ENCODE data around the gene KIAA1549.

Gene KIAA1549

GRCh38 chr7:139011373-139011772 lies 30.2 kb upstream of the KIAA1549 start:
- TF ChIP-seq, protein P1, sequence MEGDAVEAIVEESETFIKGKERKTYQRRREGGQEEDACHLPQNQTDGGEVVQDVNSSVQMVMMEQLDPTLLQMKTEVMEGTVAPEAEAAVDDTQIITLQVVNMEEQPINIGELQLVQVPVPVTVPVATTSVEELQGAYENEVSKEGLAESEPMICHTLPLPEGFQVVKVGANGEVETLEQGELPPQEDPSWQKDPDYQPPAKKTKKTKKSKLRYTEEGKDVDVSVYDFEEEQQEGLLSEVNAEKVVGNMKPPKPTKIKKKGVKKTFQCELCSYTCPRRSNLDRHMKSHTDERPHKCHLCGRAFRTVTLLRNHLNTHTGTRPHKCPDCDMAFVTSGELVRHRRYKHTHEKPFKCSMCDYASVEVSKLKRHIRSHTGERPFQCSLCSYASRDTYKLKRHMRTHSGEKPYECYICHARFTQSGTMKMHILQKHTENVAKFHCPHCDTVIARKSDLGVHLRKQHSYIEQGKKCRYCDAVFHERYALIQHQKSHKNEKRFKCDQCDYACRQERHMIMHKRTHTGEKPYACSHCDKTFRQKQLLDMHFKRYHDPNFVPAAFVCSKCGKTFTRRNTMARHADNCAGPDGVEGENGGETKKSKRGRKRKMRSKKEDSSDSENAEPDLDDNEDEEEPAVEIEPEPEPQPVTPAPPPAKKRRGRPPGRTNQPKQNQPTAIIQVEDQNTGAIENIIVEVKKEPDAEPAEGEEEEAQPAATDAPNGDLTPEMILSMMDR (IDR thresholded peaks at IDR 0.05) = no peak

DNA sequence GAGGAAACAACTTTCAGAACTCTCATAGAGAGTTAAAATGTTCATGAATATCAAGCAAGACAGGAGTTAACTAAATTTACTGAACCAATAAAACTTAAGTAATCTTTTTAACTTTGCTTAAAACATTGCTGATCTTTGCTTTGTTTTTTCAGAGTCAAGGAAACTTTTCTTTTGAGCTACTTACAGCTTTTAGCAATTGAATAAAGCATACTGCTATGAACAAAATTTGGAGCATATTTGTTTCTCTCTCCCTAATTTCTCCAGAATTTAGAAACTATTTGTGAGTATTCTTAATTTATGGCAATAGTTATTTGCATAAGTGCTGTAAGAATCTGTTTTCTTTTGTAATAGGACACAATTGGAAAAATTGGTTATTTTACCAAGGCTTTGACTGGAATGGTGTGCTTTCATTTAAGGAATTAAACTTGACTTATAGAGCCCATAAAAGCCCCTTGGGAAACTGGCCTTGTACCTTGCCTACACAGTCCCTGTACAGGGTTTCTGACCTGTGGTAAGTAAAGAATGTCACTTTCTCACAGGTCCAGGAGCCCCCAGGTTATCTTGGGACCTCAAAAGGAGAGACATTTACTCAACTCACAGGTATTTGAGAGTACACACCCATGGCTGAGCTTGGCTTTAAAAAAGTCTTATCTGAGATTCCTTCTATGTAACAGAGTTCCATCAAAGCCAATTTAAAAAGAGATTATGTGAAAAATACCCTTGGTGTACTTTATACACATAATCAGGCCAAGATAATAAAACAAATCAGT lies 23.3 kb upstream of the KIAA1549 start:
- TF ChIP-seq, protein P1 (IDR thresholded peaks at IDR 0.05) = no peak

- TF ChIP-seq, protein P1 (IDR thresholded peaks at IDR 0.05) = no peak
Observed at GRCh38 chr7:138999414-138999813, 18.2 kb upstream of the KIAA1549 start.

GRCh38 chr7:138992052-138992531 lies 10.9 kb upstream of the KIAA1549 start:
- TF ChIP-seq, protein P1 (IDR thresholded peaks at IDR 0.05) = no peak

GRCh38 chr7:138987686-138988085 lies 6.5 kb upstream of the KIAA1549 start:
- TF ChIP-seq, protein P1 (IDR thresholded peaks at IDR 0.05) = no peak

- TF ChIP-seq, protein P1 (IDR thresholded peaks at IDR 0.05) = no peak
Observed at GRCh38 chr7:138982204-138982623, 1.0 kb upstream of the KIAA1549 start.

DNA sequence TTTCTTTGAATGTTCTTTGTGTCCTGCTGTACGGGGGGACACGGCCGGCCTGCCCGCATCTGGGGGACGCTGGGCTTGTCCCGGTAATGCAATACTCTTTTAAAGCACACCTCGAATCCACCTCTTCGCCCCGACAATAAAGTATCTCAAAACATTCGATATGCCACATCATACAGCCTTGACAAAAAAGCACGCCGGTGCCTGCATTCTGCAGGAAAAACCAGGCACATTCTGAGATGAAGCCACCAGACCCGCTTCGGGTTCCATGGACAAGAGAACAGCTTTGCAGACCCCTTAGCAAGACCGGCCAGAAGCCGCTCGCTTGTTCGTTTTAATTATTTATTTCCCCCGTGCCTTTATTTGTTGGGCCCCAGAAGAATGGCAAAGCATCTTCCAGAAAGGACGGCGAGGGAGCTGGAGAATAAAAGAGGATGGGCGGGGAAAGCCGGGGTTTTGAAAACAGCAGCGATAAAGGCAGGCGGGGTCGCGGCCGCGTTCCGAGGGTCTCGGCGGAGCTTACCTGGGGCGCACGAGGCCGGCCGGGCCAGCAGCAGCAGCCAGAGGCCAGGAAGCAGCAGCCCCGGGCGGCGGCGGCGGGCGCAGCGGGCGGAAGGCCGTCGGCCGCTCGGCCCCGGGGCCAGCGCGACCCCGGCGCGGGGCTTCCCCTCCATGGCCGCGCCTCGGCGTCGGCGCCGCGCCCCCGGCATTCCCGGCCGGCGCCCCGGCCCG lies 462 bp downstream of the KIAA1549 start:
- TF ChIP-seq, protein P1 (IDR thresholded peaks at IDR 0.05) = no peak
